ENCODE data around the gene CFL1. TPM values are rescaled to one million over a fixed set of nuclear protein-coding genes. Genes with fewer than 3 reads are reported as not detected.

Gene CFL1
- total and polyA plus RNA-seq, 2 of the 4 experiments (the other 2 are of a cell fraction) = 960 to 2,231 TPM

DNA sequence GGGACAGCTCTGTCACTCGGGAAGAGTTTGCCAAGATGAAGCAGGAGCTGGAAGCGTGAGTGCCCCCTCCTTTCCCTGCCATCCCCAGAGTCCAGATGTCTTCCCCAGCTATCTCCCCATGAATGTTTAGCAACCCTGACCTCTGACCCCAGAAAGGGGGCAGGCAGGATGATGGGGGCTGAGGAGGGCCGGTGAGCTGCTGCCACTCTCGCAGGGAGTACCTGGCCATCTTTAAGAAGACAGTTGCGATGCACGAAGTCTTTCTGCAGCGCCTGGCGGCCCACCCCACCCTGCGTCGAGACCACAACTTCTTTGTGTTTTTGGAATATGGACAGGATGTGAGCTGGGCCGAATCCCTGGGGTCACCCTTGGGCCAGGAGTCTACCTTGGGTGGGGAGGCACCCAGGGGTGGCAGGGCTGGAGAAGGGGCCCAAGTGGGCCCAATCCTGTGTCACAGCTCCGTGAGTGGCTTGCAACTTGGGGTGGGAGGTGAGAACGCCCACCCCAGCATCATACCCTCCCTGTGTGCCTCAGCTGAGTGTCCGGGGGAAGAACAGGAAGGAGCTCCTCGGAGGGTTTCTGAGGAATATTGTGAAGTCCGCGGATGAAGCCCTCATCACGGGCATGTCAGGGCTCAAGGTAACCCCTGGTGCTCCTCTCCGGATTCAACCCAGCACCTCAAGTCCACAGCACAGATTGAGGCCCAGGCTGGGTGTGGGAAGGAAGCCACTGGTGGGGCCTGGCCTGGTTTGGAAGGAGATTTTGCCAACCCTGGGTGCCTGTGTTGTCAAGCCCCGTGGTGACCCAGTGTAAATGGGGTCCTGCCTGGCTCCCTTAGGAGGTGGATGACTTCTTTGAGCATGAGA, 7.5 kb downstream of the CFL1 start:
- H4K91ac ChIP-seq (ENCODE audit: insufficient read depth, low read depth, low read length) = no peak overlapping the region
- BruUV-seq (replicated peaks) = no TSS peak
- H3K9me3 ChIP-seq (ENCODE audit: control insufficient read depth, insufficient read depth, low read length) = no peaks in the 10 kb centered on the region
- H2BK15ac ChIP-seq (ENCODE audit: low read depth, low read length) = no peak overlapping the region
- ATAC-seq (ENCODE audit: low read depth) (peak; percentile 15), DNase-seq (no peak)
- 83% methylated on average over 7 of the region's 20 CpGs; no CpG with 5 or more reads in 1 of the 2 experiments for WGBS, 2 experiments (ENCODE audit: extremely low coverage in 2 of 2, insufficient read length in 1 of 2)
- no peaks in the 10 kb centered on the region for H3K27me3 ChIP-seq (ENCODE audit: control insufficient read depth, insufficient read depth, low read length)
- no peak overlapping the region for H3K56ac ChIP-seq (ENCODE audit: extremely low read depth, insufficient read depth, low read length)
- H3K4ac ChIP-seq (ENCODE audit: low read depth, low read length) = no peak overlapping the region
- TF ChIP-seq RAD21 (IDR thresholded peaks at IDR 0.05; ENCODE audit: low read length) = no peak
- TF ChIP-seq CEBPB (IDR thresholded peaks at IDR 0.05; ENCODE audit: low read depth, low read length) = no peak
- no peak for TF ChIP-seq SMC3 (IDR thresholded peaks at IDR 0.05; ENCODE audit: low read depth, low read length)
- no peak for TF ChIP-seq CHD1 (IDR thresholded peaks at IDR 0.05; ENCODE audit: low read depth, low read length)
- TF ChIP-seq POLR2A (IDR thresholded peaks at IDR 0.05; ENCODE audit: low read depth, low read length) = no peak
- H4K8ac ChIP-seq (ENCODE audit: low read depth in 2 of 2, low read length in 2 of 2) = no peak overlapping the region
- no peak overlapping the region for H3K9ac ChIP-seq (ENCODE audit: low read depth, low read length)
- no peak overlapping the region for H2BK20ac ChIP-seq (ENCODE audit: low read depth, low read length)
- H2AFZ ChIP-seq (replicated peaks; ENCODE audit: low read length, poor library complexity) = no peak overlapping the region
- POLR2A ChIA-PET (ENCODE audit: unreplicated experiment) = interaction anchor here (0.5 kb wide), 1 partner anchor 11 kb away, joined by 3 read pairs; no protein-coding TSS in a partner anchor
- H3K4me2 ChIP-seq (ENCODE audit: low read depth, low read length) = no peak overlapping the region
- H2AK5ac ChIP-seq (ENCODE audit: low read depth, low read length) = no peak overlapping the region
- H3K14ac ChIP-seq (replicated peaks; ENCODE audit: low read depth, low read length) = no peak overlapping the region
- no peak overlapping the region for H4K5ac ChIP-seq (ENCODE audit: low read depth, low read length)
- no peak overlapping the region for H3K27ac ChIP-seq (ENCODE audit: insufficient read depth, low read length)
- H3K23ac ChIP-seq (ENCODE audit: low read depth, low read length) = no peak overlapping the region
- no peak overlapping the region for H2BK120ac ChIP-seq (ENCODE audit: low read depth, low read length)
- H4K20me1 ChIP-seq (ENCODE audit: insufficient read depth, low read length) = peaks cover 55% of the 10 kb centered on the region
- peaks cover 46% of the 10 kb centered on the region for H3K36me3 ChIP-seq (ENCODE audit: control insufficient read depth, insufficient read depth, low read length)
- H2BK5ac ChIP-seq (ENCODE audit: low read depth, low read length, poor library complexity, severe bottlenecking) = no peak overlapping the region
- H2AK9ac ChIP-seq (replicated peaks; ENCODE audit: low read depth, low read length, poor library complexity) = no peak overlapping the region
- peaks cover 20% of the 10 kb centered on the region for H3K9me1 ChIP-seq (ENCODE audit: insufficient read depth, low read length)
- in situ Hi-C loops (cut with MboI; ENCODE audit: low sequenced_read_pairs) = no loop called here
- intact Hi-C loops (cut with micrococcal nuclease) = no loop called here
- H3K4me3 ChIP-seq (ENCODE audit: insufficient read depth, low read depth, low read length) = no peak overlapping the region
- H3K18ac ChIP-seq (ENCODE audit: low read depth, low read length) = no peak overlapping the region
- dilution Hi-C loops (cut with HindIII; ENCODE audit: low sequenced_read_pairs, unreplicated experiment) = no loop called here
- H3K4me1 ChIP-seq (ENCODE audit: control insufficient read depth, insufficient read depth, low read length) = no peaks in the 10 kb centered on the region; the same call in 1 of the 2 replicates
- CTCF ChIA-PET = interaction anchor here (1.1 kb wide), 1 partner anchor 13 kb away, joined by 3 read pairs; no protein-coding TSS in a partner anchor
- peaks cover 20 to 41% of the 10 kb centered on the region in 2 experiments for H3K79me1 ChIP-seq (ENCODE audit: low read depth in 1 of 2, low read length in 2 of 2)
